WTC11 (cell line): ENCODE results near the gene CLASP1. TPM values are rescaled to one million over a fixed set of nuclear protein-coding genes. Genes with fewer than 3 reads are reported as not detected.

Source experiments
- ATAC-seq: fragments of 200-7000 bp; cut with Tn5 transposase; 2 replicates; pipeline ENCODE4 v1.10.0; 2021; ENCODE audit warnings: mild to moderate bottlenecking, moderate library complexity
- CTCF ChIA-PET: fragments of 300-600 bp; sonication (Branson Sonifier 250); formaldehyde crosslinking; loops from one replicate; lab custom pipeline; 2021; ENCODE audit warnings: antibody characterized with exemption; lab: Charles Lee
- POLR2A ChIA-PET: fragments of 350-600 bp; sonication (Branson Sonifier 250); formaldehyde crosslinking; loops from one replicate; lab custom pipeline; 2021; ENCODE audit warnings: antibody characterized with exemption; lab: Charles Lee
- DNase-seq: peaks from one replicate; pipeline ENCODE4 v3.0.0; 2021; ENCODE audit warnings: low spot score
- H3K27ac Mint-ChIP-seq: 2 replicates; pipeline ENCODE4 v1.8.0; 2021; ENCODE audit warnings: mixed read lengths
- H3K27me3 Mint-ChIP-seq: 2 replicates; pipeline ENCODE4 v1.8.0; 2021; ENCODE audit warnings: low read depth, mild to moderate bottlenecking, moderate library complexity, mixed read lengths
- H3K36me3 Mint-ChIP-seq: 2 replicates; pipeline ENCODE4 v1.8.0; 2021; ENCODE audit warnings: mixed read lengths
- H3K4me1 Mint-ChIP-seq: 2 replicates; pipeline ENCODE4 v1.8.0; 2022; ENCODE audit warnings: mixed read lengths
- H3K4me3 Mint-ChIP-seq: 2 replicates; pipeline ENCODE4 v1.8.0; 2021; ENCODE audit warnings: mild to moderate bottlenecking, moderate library complexity, mixed read lengths
- H3K9me3 Mint-ChIP-seq: 2 replicates; pipeline ENCODE4 v1.8.0; 2021; ENCODE audit warnings: mixed read lengths
- CBFB ChIP-seq: sonication (generic); formaldehyde crosslinking; IDR thresholded peaks from 2 replicates; pipeline ENCODE4 v1.8.1; 2022; ENCODE audit warnings: mild to moderate bottlenecking, low read depth, missing genetic modification reagents
- CREB1 ChIP-seq: sonication (generic); formaldehyde crosslinking; IDR thresholded peaks from 2 replicates; pipeline ENCODE4 v1.8.0; 2023; ENCODE audit warnings: mild to moderate bottlenecking, missing genetic modification reagents
- CREM ChIP-seq: sonication (generic); formaldehyde crosslinking; IDR thresholded peaks from 2 replicates; pipeline ENCODE4 v1.8.1; 2022; ENCODE audit warnings: mild to moderate bottlenecking, missing genetic modification reagents, moderate library complexity
- ELF4 ChIP-seq: sonication (generic); formaldehyde crosslinking; IDR thresholded peaks from 2 replicates; pipeline ENCODE4 v1.8.1; 2022; ENCODE audit warnings: low read depth, mild to moderate bottlenecking, moderate library complexity, missing genetic modification reagents
- FOXJ3 ChIP-seq: sonication (generic); formaldehyde crosslinking; IDR thresholded peaks from 2 replicates; pipeline ENCODE4 v1.9.0; 2021; ENCODE audit warnings: missing genetic modification reagents, mild to moderate bottlenecking, borderline replicate concordance
- FOXP1 ChIP-seq: sonication (generic); formaldehyde crosslinking; IDR thresholded peaks from 2 replicates; pipeline ENCODE4 v1.8.0; 2022; ENCODE audit warnings: missing genetic modification reagents, mild to moderate bottlenecking, moderate library complexity, borderline replicate concordance
- IRF2 ChIP-seq: sonication (generic); formaldehyde crosslinking; IDR thresholded peaks from 2 replicates; pipeline ENCODE4 v1.8.0; 2022; ENCODE audit warnings: low read depth, missing genetic modification reagents, borderline replicate concordance
- MYBL2 ChIP-seq: sonication (generic); formaldehyde crosslinking; IDR thresholded peaks from 2 replicates; pipeline ENCODE4 v1.8.1; 2023; ENCODE audit warnings: mild to moderate bottlenecking, moderate library complexity, missing genetic modification reagents
- NFYB ChIP-seq: sonication (generic); formaldehyde crosslinking; conservative IDR thresholded peaks from 2 replicates; pipeline ENCODE4 v1.8.0; 2022; ENCODE audit warnings: low read depth, missing genetic modification reagents
- PREB ChIP-seq: sonication (generic); formaldehyde crosslinking; IDR thresholded peaks from 2 replicates; pipeline ENCODE4 v1.8.1; 2022; ENCODE audit warnings: mild to moderate bottlenecking, missing genetic modification reagents, moderate library complexity, borderline replicate concordance
- PRRX2 ChIP-seq: fragments of 250-450 bp; sonication (Bioruptor Pico); IDR thresholded peaks from 2 replicates; pipeline ENCODE4 v1.8.0; 2021; ENCODE audit warnings: mild to moderate bottlenecking
- SMAD3 ChIP-seq: sonication (generic); formaldehyde crosslinking; IDR thresholded peaks from 2 replicates; pipeline ENCODE4 v1.8.0; 2022; ENCODE audit warnings: missing genetic modification reagents, mild to moderate bottlenecking, borderline replicate concordance
- TCF7 ChIP-seq: sonication (generic); formaldehyde crosslinking; IDR thresholded peaks from 2 replicates; pipeline ENCODE4 v1.8.0; 2022; ENCODE audit warnings: mild to moderate bottlenecking, low read depth, missing genetic modification reagents, moderate library complexity
- TEAD4 ChIP-seq: sonication (generic); formaldehyde crosslinking; IDR thresholded peaks from 2 replicates; pipeline ENCODE4 v1.8.0; 2022; ENCODE audit warnings: mild to moderate bottlenecking, missing genetic modification reagents
- TP53 ChIP-seq: sonication (generic); formaldehyde crosslinking; IDR thresholded peaks from 2 replicates; pipeline ENCODE4 v1.8.1; 2023; ENCODE audit warnings: mild to moderate bottlenecking, missing genetic modification reagents
- USF2 ChIP-seq: sonication (generic); formaldehyde crosslinking; IDR thresholded peaks from 2 replicates; pipeline ENCODE4 v1.8.1; 2023; ENCODE audit warnings: mild to moderate bottlenecking, missing genetic modification reagents, moderate library complexity
- ZBTB21 ChIP-seq: sonication (generic); formaldehyde crosslinking; IDR thresholded peaks from 2 replicates; pipeline ENCODE4 v1.8.1; 2023; ENCODE audit warnings: mild to moderate bottlenecking, missing genetic modification reagents, borderline replicate concordance
- ZNF396 ChIP-seq: fragments of 250-450 bp; sonication (Bioruptor Pico); IDR thresholded peaks from 2 replicates; pipeline ENCODE4 v1.8.0; 2021; ENCODE audit warnings: mild to moderate bottlenecking, moderate library complexity, borderline replicate concordance
- total RNA-seq: library from RNA; stranded (reverse); gene quantifications from 3 replicates; pipeline ENCODE4 v1.2.3, GENCODE V29; 2021
- TF ChIP-seq, protein P1 (sequence below): sonication (generic); formaldehyde crosslinking; IDR thresholded peaks from 2 replicates; pipeline ENCODE4 v1.8.1; 2023; ENCODE audit warnings: mild to moderate bottlenecking, missing genetic modification reagents, borderline replicate concordance
- TF ChIP-seq, protein P2 (sequence below): sonication (generic); formaldehyde crosslinking; IDR thresholded peaks from 2 replicates; pipeline ENCODE4 v1.8.1; 2022; ENCODE audit warnings: low read depth, missing genetic modification reagents, borderline replicate concordance
- TF ChIP-seq, protein P3 (sequence below): sonication (generic); formaldehyde crosslinking; IDR thresholded peaks from 2 replicates; pipeline ENCODE4 v1.8.0; 2023; ENCODE audit warnings: missing genetic modification reagents
- TF ChIP-seq, protein P4 (sequence below): fragments of 250-450 bp; sonication (Bioruptor Pico); IDR thresholded peaks from 2 replicates; pipeline ENCODE4 v2.1.2; 2022; ENCODE audit warnings: mild to moderate bottlenecking, moderate library complexity

Gene CLASP1
- total RNA-seq, 1 experiment from 2014 or later, result 50.0 TPM

- H3K4me3 Mint-ChIP-seq, result peak overlapping the region; percentile 51
- H3K27ac Mint-ChIP-seq, result peak overlapping the region; percentile 93
- POLR2A ChIA-PET, result interaction anchor here (3.6 kb wide), 1 partner anchor 117 kb away, joined by 27 read pairs; the partner anchor contains the start of gene CLASP1
- H3K36me3 Mint-ChIP-seq, result no peaks in the 10 kb centered on the region; the same call in 1 of the 2 replicates
- H3K9me3 Mint-ChIP-seq, result no peaks in the 10 kb centered on the region
- TF ChIP-seq ELF4 (no peak), TP53 (no peak), IRF2 (CRISPR knock-in tag) (no peak), PRRX2 (no peak), FOXP1 (CRISPR knock-in tag) (no peak)
- DNase-seq, result no peak
- CTCF ChIA-PET, result interaction anchor here (0.6 to 2.2 kb wide), 5 partner anchors 12 to 465 kb away, joined by 3 to 9 read pairs (median 4); no protein-coding TSS in a partner anchor
- H3K4me1 Mint-ChIP-seq, result peaks cover 46% of the 10 kb centered on the region
- no peak for ATAC-seq
- H3K27me3 Mint-ChIP-seq, result no peaks in the 10 kb centered on the region
Measured at GRCh38 chr2:121532347-121532766, 116.9 kb downstream of the CLASP1 start.

DNA sequence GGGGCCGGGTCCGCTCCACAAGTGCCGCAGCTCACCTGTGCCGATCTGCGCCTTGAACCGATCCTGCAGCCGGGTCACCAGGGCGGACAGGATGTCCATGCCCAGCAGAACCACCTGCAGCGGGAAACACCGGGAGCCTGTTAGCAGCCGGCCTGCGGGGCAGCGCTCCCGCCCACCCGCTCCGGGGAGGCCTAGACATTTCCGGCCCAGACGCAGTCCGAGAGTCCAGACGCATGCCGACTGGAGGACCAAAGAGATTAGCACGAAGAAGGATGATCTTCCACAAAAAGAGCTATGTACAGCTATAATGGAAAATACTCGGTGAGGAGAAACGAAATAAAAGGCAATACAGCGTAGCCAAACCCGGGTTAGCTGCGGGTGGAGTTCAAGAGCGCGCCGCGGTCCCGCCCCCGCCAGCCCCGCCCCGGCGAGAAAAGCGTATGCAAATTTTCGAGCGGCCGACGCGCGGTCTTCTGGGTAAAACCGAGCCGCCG lies 119.0 kb downstream of the CLASP1 start:
- Mint-ChIP-seq H3K27me3 (no peaks in the 10 kb centered on the region), H3K4me3 (peak overlapping the region; percentile 91), H3K4me1 (peaks cover 47% of the 10 kb centered on the region), H3K9me3 (no peaks in the 10 kb centered on the region), H3K27ac (peak overlapping the region; percentile 100), H3K36me3 (peaks cover 6% of the 10 kb centered on the region)
- POLR2A ChIA-PET, result interaction anchor here (0.6 to 3.6 kb wide), 9 partner anchors 18 to 455 kb away, joined by 3 to 27 read pairs (median 3); partner anchors contain the start of genes CLASP1 and NIFK
- CTCF ChIA-PET, result interaction anchor here (0.6 to 1.9 kb wide), 12 partner anchors 15 to 281 kb away, joined by 3 to 7 read pairs (median 4); partner anchors contain the start of genes CLASP1 and NIFK
- DNase-seq (peak; percentile 80), ATAC-seq (peak; percentile 57)
- TF ChIP-seq TCF7 (CRISPR knock-in tag) (0 out of 2 replicates have a peak, but pooled peaks have one; percentile 32), ZNF396 (no peak), CREB1 (no peak), PREB (CRISPR knock-in tag) (no peak), ZBTB21 (no peak), MYBL2 (CRISPR knock-in tag) (no peak; the same call in 1 of the 2 replicates), USF2 (CRISPR knock-in tag) (no peak), CREM (CRISPR knock-in tag) (no peak), PRRX2 (no peak), TP53 (no peak; the same call in 1 of the 2 replicates), NFYB (no peak), TEAD4 (CRISPR knock-in tag) (no peak), CBFB (CRISPR knock-in tag) (no peak), FOXP1 (CRISPR knock-in tag) (peak; percentile 82), FOXJ3 (CRISPR knock-in tag) (no peak), SMAD3 (CRISPR knock-in tag) (0 out of 2 replicates have a peak, but pooled peaks have one; percentile 25)
- TF ChIP-seq, protein P1, sequence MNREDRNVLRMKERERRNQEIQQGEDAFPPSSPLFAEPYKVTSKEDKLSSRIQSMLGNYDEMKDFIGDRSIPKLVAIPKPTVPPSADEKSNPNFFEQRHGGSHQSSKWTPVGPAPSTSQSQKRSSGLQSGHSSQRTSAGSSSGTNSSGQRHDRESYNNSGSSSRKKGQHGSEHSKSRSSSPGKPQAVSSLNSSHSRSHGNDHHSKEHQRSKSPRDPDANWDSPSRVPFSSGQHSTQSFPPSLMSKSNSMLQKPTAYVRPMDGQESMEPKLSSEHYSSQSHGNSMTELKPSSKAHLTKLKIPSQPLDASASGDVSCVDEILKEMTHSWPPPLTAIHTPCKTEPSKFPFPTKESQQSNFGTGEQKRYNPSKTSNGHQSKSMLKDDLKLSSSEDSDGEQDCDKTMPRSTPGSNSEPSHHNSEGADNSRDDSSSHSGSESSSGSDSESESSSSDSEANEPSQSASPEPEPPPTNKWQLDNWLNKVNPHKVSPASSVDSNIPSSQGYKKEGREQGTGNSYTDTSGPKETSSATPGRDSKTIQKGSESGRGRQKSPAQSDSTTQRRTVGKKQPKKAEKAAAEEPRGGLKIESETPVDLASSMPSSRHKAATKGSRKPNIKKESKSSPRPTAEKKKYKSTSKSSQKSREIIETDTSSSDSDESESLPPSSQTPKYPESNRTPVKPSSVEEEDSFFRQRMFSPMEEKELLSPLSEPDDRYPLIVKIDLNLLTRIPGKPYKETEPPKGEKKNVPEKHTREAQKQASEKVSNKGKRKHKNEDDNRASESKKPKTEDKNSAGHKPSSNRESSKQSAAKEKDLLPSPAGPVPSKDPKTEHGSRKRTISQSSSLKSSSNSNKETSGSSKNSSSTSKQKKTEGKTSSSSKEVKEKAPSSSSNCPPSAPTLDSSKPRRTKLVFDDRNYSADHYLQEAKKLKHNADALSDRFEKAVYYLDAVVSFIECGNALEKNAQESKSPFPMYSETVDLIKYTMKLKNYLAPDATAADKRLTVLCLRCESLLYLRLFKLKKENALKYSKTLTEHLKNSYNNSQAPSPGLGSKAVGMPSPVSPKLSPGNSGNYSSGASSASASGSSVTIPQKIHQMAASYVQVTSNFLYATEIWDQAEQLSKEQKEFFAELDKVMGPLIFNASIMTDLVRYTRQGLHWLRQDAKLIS (CRISPR knock-in tag), result no peak
- TF ChIP-seq, protein P2, sequence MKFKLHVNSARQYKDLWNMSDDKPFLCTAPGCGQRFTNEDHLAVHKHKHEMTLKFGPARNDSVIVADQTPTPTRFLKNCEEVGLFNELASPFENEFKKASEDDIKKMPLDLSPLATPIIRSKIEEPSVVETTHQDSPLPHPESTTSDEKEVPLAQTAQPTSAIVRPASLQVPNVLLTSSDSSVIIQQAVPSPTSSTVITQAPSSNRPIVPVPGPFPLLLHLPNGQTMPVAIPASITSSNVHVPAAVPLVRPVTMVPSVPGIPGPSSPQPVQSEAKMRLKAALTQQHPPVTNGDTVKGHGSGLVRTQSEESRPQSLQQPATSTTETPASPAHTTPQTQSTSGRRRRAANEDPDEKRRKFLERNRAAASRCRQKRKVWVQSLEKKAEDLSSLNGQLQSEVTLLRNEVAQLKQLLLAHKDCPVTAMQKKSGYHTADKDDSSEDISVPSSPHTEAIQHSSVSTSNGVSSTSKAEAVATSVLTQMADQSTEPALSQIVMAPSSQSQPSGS (CRISPR knock-in tag), result no peak
- TF ChIP-seq, protein P3, sequence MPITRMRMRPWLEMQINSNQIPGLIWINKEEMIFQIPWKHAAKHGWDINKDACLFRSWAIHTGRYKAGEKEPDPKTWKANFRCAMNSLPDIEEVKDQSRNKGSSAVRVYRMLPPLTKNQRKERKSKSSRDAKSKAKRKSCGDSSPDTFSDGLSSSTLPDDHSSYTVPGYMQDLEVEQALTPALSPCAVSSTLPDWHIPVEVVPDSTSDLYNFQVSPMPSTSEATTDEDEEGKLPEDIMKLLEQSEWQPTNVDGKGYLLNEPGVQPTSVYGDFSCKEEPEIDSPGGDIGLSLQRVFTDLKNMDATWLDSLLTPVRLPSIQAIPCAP (CRISPR knock-in tag), result no peak
- TF ChIP-seq, protein P4, sequence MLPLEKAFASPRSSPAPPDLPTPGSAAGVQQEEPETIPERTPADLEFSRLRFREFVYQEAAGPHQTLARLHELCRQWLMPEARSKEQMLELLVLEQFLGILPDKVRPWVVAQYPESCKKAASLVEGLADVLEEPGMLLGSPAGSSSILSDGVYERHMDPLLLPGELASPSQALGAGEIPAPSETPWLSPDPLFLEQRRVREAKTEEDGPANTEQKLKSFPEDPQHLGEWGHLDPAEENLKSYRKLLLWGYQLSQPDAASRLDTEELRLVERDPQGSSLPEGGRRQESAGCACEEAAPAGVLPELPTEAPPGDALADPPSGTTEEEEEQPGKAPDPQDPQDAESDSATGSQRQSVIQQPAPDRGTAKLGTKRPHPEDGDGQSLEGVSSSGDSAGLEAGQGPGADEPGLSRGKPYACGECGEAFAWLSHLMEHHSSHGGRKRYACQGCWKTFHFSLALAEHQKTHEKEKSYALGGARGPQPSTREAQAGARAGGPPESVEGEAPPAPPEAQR (CRISPR knock-in tag), result no peak
